GM12865 (cell line): ENCODE results near the gene TXNRD1.
A peak's percentile ranks its signal among the peaks of the same experiment; 100 is the strongest.

Source experiments
- DNase-seq: peaks from one replicate; pipeline ENCODE4 v3.0.0; 2010; ENCODE audit warnings: low read depth
- H3K4me3 ChIP-seq: 2 replicates; pipeline ENCODE4 v1.5.1; 2011; ENCODE audit warnings: mild to moderate bottlenecking, low read depth, low read length, control low read depth
- TF ChIP-seq, protein P1 (sequence below): IDR thresholded peaks from 2 replicates; pipeline ENCODE4 v1.5.1; 2011; ENCODE audit warnings: low read length, control low read depth, low read depth, inconsistent platforms; ENCODE audit not compliant: insufficient read depth; ENCODE audit errors: missing control alignments

The TXNRD1 gene

DNA sequence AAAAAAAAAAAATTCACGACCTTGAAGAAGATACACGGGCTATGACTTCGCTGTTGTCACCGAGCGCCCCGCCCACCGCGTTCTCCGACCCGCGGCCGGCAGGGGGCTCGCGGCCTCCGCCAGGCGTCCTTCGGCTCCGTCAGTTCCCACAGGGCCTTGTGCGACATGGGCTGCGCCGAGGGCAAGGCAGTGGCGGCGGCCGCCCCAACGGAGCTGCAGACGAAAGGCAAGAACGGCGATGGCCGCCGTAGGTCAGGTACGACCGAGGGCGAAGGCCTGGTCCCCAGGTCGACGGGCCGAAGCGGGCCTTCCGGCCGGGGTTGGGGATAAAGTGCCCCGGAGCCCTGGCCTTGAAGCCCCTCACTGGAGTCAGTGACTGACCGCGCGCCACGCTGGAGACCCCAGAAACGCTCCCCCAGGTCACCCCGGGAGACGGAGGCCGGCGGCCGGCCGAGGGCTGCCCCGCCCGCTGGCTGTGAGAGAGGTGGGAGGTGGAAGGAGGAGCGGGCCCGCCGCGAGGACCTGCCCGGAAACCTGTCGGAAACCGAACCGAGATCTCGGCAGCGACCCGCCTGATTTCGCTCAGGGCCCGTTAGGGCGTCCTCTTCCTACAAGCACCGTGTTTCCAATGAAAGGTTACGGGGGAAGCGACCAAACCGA lies at the start of gene TXNRD1:
TXNRD1 (plus strand) TSS at position 142 of the 660 bp plus-strand sequence; CDS start at position 166, 24 bp downstream.
- TF ChIP-seq, protein P1, sequence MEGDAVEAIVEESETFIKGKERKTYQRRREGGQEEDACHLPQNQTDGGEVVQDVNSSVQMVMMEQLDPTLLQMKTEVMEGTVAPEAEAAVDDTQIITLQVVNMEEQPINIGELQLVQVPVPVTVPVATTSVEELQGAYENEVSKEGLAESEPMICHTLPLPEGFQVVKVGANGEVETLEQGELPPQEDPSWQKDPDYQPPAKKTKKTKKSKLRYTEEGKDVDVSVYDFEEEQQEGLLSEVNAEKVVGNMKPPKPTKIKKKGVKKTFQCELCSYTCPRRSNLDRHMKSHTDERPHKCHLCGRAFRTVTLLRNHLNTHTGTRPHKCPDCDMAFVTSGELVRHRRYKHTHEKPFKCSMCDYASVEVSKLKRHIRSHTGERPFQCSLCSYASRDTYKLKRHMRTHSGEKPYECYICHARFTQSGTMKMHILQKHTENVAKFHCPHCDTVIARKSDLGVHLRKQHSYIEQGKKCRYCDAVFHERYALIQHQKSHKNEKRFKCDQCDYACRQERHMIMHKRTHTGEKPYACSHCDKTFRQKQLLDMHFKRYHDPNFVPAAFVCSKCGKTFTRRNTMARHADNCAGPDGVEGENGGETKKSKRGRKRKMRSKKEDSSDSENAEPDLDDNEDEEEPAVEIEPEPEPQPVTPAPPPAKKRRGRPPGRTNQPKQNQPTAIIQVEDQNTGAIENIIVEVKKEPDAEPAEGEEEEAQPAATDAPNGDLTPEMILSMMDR, result peak; percentile 86
- peak within 1 kb of the TSS; percentile 67 for H3K4me3 ChIP-seq
- DNase-seq, result peak; percentile 92

DNA sequence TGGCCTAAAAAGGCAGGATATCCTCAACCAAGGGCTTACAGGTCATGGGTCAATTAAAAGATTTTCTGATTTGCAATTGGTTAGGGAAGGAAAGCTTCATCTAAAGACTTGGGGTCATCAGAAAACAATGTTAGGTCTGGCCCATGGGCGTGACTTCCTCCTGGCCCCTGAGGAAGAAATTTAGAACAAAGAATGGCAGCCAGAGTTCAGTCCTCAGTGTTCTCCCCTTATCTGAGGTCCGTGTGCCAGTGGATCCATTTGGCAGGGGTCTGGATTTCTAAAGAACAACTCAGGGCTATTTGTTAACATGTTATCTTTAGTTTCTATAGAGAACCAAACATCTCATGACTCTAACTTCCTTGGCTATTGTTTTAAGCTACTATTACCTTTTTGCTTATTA lies 49.8 kb upstream of the TXNRD1 start:
- H3K4me3 ChIP-seq, result no peak overlapping the region
- TF ChIP-seq, protein P1, result no peak
- no peak for DNase-seq

DNA sequence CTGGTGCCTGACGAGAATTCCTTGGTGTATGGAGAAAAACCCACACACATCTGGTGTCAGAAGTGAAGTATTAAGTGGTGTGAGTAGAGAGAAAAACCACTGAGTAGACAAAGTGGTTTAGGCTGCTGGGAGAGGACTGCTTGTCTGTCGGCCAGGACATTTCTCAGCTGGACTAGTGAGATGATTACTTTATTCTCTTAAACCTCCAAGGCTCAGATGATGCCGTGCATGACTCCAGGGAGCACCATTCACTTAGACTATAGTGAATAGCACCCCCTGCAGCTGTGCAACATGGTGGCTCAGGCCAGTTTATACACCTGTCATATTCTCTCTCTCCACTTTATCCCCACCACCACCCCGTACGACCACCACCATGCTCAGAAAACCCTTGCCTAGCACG lies 49.1 kb upstream of the TXNRD1 start:
- no peak for DNase-seq
- no peak overlapping the region for H3K4me3 ChIP-seq
- TF ChIP-seq, protein P1, result no peak

DNA sequence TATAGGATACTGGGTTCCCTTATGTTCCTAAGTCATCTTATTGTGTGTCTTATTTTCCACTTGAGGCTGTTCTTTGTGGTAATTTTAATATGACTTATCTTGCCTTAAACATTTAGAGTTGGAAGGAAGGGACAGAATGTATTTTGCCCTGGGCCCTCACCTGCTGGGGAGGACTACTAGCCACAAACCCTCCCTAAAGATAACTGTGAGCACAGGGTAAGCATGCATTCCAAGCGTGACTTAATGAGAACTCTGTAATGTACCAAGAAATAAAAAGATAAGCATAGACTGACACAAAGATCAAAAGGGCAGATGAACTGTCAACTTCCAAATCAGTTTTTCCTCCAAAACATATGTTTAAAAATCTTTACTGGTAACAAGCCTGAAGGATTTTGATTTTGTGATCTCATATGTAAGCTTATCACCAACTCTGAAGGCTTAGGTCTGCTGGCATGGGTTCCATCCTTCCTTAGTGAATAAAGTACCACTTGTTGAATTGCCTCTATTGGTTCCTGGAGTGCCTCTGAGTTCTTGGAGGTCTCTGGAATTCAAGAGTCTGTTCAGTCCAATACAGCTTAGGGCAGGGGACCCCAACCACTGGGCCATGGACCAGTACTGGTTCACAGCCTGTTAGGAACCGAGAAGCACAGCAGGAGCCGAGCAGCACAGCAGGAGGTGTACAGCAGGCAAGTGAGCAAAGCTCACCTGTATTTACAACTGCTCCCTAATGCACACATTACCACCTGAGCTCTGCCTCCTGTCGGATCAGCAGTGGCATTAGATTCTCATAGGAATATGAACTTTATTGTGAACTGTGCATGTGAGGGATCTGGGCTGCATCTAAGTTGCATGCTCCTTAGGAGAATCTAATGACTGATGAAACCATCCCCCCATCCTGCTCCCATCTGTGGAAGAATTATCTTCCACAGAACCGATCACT lies 47.8 kb upstream of the TXNRD1 start:
- TF ChIP-seq, protein P1, result no peak
- no peak for DNase-seq
- H3K4me3 ChIP-seq, result no peak overlapping the region

DNA sequence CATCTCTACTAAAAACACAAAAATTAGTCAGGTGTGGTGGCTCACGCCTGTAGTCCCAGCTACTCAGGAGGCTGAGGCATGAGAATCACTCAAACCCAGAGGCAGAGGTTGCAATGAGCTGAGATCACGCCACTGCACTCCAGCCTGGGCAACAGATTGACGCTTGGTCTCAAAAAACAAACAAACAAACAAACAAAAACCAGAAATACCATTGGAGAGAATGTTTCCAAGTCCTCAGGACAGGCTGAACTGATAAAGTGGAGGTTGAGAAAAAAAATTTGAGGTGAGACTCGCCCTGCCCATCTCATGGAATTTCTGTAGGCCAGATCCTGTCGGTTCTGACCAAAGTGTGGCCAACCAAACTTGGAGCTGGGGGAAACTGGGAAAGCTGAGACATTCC lies 47.0 kb upstream of the TXNRD1 start:
- TF ChIP-seq, protein P1, result no peak

DNA sequence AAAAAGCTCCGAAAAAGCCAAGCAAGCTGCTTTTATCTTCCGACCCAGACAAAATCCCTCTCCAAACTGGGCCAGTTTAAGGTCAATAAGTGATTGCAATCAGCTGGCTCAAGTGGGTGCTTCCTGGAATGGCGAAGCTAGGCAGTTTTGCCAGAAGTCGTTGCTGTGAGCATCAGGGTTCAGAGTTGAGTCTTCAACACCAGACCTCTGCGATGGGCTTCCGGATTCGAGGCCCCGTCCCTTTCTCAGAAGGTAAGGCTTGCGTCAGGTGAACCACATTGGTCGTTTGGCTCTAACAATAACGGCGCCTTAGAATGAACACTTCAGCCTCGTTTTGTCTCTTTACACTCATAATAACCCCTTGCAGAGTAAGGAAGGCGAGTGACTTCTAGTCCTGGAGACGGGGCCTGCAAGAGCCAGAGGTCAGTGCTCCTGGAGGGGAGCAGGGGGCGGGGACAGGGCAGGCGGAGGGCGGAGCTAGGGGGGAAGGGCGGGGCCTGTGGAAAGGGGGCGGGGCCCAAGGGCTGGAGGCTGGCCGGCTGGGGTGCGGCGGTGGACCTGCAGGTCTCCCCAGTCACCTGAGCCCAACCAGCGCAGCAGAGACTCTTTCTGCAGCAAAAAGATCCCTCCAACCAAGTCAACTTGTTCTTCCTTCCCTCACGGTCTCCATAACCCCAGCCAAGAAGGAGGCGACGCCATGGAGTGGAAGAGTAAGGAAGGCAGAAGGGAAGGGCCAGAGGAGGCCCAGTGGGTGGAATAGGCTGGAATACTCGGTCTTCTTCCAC lies 43.6 kb upstream of the TXNRD1 start:
- TF ChIP-seq, protein P1, result no peak
- no peak for DNase-seq
- no peak overlapping the region for H3K4me3 ChIP-seq

More for the DNA sequence above, 47.0 kb upstream of the TXNRD1 start:
- no peak for DNase-seq
- no peak overlapping the region for H3K4me3 ChIP-seq
